Lower leg skin (tissue), 3 donors: Measurements from ENCODE around the gene MICAL2.

Experiments used
- POLR2A ChIP-seq, 2 donors: fragments of 450-650 bp; IDR thresholded peaks; one replicate each; pipeline ENCODE4 v1.6.1; 2016 to 2017; ENCODE audit warnings: antibody characterized with exemption in 2 of 2, mild to moderate bottlenecking in 1 of 2, moderate library complexity in 1 of 2
- TF ChIP-seq, protein P1 (sequence below), 3 donors: fragments of 450-650 bp; IDR thresholded peaks; one replicate each; pipeline ENCODE4 v1.5.1; 2016; ENCODE audit warnings: antibody characterized with exemption in 3 of 3, mild to moderate bottlenecking in 3 of 3, moderate library complexity in 2 of 3

DNA sequence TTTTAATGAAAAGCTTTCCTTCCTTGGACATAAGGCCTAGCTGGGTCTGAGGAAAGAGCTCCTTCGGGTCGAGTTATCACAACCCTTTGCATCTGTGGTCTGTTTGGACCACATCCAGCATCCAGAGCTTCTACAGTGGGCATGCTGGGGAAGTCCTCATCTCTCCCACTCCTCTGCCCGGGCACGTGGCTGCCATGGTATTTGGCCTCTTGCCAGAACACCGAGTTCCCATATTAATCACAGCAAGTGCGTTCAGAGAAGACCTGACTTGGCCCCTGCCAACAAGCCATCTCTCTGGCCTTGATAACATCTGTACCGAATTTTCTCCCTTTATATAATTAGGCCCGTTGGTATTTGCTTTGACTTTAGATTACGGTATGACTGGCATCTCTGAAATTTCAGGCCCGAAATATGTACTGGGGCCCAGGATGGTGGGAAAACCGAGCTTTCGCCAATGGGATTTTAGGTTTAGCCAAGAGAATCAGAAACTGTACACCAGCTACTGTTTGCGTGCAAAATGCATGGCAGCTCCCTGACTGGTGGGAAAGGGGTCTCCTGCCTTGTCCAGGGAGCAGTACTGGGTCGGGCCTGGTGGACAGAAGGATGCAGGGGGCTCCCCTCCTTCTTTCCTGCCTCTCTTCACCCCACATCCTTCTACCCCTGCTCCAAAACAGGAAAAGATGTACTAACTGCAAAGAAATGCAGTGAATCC lies 90.0 kb downstream of the MICAL2 start:
- TF ChIP-seq, protein P1, sequence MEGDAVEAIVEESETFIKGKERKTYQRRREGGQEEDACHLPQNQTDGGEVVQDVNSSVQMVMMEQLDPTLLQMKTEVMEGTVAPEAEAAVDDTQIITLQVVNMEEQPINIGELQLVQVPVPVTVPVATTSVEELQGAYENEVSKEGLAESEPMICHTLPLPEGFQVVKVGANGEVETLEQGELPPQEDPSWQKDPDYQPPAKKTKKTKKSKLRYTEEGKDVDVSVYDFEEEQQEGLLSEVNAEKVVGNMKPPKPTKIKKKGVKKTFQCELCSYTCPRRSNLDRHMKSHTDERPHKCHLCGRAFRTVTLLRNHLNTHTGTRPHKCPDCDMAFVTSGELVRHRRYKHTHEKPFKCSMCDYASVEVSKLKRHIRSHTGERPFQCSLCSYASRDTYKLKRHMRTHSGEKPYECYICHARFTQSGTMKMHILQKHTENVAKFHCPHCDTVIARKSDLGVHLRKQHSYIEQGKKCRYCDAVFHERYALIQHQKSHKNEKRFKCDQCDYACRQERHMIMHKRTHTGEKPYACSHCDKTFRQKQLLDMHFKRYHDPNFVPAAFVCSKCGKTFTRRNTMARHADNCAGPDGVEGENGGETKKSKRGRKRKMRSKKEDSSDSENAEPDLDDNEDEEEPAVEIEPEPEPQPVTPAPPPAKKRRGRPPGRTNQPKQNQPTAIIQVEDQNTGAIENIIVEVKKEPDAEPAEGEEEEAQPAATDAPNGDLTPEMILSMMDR (IDR thresholded peaks at IDR 0.05) = no peak
- TF ChIP-seq POLR2A (IDR thresholded peaks at IDR 0.05) = no peak
